NCI-H446 (cell line): ENCODE data around the gene CDK4.

Source experiments
- DNase-seq, 2 experiments: peaks; one replicate each; lab custom pipeline; 2025; lab: John Stamatoyannopoulos, UW

CDK4 gene

DNA sequence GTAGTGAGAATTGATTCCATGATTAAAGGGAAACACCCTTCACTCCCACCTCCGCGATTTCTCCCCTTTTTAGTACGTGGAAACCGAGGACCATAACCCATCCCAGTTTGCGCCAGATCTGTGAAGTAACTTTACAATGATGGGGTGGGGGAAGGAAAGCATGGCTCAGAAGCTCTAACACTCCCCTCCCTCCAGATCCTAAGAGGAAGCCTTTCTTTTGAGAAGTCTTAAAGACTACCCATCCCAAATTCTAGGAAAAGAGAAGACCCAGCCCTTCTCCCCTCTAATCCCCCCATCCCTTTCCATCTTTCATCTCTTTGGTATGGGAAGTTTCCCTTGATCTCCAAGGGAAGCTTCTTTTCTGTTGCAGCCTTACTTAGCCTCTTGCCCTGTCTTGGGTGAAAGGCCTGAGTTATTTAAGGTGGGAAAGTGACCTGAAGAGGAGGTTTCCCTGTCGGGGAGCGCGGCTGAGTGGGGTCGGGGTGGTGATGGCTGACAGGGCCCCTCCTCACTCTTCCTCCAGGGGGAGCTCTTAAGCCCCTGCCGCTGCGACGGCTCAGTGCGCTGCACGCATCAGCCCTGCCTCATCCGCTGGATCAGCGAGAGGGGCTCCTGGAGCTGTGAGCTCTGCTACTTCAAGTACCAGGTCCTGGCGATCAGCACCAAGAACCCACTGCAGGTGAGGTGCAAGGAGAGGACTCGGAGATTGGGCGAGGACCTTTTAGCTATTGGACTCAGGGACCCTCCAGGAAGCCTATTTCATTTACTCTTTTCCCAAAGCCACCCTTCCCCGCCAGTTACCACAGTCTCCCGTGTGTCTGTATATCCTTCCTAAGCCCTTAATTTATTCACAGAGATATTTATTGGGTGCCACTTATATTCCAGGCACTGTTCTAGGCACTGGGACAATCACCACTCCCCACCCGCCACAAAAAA lies 4.6 kb upstream of the CDK4 start:
- DNase-seq = no peak

DNA sequence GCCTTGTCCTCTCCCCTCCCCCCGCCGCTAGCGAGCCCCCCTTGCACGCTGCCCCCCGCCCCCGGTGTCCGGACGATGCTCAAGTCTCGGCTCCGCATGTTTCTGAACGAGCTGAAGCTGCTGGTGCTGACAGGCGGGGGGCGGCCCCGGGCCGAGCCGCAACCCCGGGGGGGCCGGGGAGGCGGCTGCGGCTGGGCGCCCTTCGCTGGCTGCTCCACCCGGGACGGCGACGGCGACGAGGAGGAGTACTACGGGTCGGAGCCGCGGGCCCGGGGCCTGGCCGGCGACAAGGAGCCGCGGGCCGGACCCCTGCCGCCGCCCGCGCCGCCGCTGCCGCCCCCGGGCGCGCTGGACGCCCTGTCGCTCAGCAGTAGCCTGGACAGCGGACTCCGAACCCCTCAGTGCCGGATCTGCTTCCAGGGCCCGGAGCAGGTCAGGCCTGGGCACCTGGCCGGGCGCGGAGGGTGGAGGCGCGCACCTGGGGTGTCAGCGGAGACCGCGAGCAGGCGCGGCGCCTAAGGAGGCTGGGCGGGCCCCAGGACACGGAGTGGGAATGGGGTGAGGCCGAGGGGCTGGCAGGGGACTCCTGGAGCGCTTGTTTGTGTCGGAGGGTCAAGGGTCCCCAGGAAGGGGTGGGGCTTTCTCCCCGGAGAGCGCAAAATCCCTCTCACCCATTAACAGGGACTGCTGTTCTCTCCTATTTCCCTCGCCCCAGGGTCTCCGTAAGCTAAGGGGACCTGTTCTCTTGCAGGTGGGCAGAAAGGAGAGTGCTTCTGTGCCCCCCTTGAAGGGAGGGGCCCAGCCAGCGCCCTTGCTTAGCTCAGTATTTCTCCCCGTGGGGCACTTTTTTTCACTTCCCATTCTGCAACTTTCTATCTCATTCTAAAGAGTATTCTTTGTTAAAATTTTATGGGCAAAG lies 3.6 kb upstream of the CDK4 start:
- DNase-seq = no peak

DNA sequence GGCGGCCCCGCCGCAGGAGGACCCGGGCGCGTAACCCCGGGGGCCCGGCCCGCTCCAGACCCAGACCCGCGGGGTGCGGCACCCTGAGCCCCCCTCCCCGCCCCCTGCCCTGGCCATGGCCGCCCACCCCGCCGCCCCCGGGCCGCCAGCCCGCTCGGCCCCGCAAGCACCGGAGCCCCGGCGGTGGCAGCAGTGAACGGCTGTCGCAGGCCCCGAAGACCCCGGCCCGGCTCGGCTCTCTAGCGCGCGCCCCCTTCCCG lies 3.0 kb upstream of the CDK4 start:
- DNase-seq = no peak

GRCh38 chr12:57754411-57755193 lies 2.5 kb upstream of the CDK4 start, which contains the start of gene MARCHF9:
Gene MARCHF9 (plus strand): TSS chr12:57755103. CDS start chr12:57755529, 426 bp downstream.
- DNase-seq = peak in 1 of 2 experiments; percentile 52

GRCh38 chr12:57753756-57754337 lies 1.7 kb upstream of the CDK4 start:
- DNase-seq = no peak

DNA sequence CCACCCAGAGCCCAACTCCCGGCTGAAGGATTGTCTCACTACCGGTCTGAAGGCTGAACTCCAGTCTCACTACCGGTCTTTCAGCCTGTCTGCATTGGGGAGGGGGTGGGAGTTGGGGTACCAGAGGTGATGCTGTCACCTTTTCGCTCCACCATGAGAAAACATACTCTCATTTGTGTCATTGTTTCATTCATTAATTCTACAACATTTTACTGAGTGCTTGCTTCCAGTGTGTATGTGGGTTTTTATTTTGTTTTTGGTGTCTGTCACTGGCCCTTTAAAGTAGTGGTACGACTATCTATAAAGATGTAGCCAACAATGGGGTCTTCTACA lies 524 bp upstream of the CDK4 start:
- no peak for DNase-seq

DNA sequence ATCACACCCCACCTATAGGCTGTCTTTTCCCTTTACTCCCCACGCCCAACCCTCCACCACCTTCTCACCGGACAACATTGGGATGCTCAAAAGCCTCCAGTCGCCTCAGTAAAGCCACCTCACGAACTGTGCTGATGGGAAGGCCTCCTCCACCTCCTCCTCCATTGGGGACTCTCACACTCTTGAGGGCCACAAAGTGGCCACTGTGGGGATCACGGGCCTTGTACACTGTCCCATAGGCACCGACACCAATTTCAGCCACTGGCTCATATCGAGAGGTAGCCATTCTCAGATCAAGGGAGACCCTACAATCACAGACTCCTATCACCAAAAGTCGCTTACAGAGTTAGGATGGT lies 700 bp downstream of the CDK4 start:
- DNase-seq = no peak

DNA sequence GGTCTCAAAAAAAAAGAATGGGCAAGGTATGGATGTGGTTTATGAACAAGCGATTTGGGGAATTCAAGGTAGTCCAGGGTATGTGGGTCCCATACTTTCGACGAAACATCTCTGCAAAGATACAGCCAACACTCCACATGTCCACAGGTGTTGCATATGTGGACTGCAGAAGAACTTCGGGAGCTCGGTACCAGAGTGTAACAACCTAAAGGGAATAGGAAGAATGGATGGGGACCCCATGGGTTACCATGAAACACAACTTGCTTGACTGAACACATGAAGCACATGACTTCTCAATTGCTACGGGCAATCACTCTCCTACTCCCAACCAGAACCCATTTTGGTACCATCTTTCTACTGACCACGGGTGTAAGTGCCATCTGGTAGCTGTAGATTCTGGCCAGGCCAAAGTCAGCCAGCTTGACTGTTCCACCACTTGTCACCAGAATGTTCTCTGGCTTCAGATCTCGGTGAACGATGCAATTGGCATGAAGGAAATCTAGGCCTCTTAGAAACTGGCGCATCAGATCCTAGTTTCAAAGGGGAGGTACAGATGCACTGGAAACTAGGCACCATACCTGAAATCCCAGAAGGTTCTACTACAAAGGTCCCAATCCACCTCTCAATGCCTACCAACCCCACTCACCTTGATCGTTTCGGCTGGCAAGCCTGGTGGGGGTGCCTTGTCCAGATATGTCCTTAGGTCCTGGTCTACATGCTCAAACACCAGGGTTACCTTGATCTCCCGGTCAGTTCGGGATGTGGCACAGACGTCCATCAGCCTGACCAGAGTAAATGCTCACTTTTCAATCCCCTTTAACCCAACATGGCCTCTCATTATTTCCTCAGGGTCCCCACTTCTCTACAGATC lies 1.3 kb downstream of the CDK4 start:
- DNase-seq = no peak

- DNase-seq = no peak
Measured at GRCh38 chr12:57749061-57749460, 3.0 kb downstream of the CDK4 start.

DNA sequence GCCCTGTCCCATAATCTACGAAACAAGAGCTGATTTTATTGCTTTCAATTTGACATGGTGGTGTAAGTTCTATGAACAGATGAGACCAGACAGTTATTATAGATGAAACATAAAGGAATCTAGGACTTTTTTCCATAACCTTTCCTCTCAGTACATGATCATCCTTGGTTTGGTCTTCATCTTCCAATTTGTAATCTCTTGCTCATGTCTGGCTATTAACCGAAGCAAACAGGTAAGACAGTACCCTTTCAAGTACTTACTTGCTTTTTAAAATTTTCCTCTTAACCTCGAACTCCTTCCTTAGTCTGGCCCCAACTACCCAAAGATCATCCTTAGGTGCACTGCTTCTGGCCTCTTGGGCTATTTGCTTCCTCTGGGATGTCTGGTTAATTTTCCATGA lies 6.1 kb downstream of the CDK4 start:
- DNase-seq = no peak

GRCh38 chr12:57745485-57745881 lies 6.6 kb downstream of the CDK4 start:
- no peak for DNase-seq

GRCh38 chr12:57744777-57745484 lies 7.2 kb downstream of the CDK4 start, which contains the start of gene TSPAN31:
Gene TSPAN31 (plus strand): TSS chr12:57745039. CDS start chr12:57745155, 116 bp downstream.
- peak; percentile 96 to 97 for DNase-seq

- DNase-seq = peak; percentile 86 to 89
Measured at GRCh38 chr12:57744194-57744776, 7.8 kb downstream of the CDK4 start.

DNA sequence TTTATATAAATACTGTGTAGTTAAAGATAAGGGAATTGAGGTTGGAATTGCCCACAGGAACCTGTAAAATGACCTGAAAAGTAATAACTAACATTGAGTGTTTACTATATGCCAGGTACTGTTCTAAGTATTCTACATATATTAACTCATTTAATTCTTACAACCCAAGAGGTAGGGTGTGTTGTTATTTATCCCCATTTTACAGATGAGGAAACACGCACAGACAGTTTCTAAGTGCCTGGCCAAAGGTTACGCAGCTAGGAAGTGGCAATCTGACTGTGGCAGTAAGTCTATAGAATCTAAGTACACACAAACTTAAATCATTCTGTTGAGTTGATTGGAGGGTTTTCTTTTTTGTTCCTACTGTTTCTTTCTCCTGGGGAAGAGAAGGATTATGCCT lies 8.3 kb downstream of the CDK4 start:
- DNase-seq = no peak

DNA sequence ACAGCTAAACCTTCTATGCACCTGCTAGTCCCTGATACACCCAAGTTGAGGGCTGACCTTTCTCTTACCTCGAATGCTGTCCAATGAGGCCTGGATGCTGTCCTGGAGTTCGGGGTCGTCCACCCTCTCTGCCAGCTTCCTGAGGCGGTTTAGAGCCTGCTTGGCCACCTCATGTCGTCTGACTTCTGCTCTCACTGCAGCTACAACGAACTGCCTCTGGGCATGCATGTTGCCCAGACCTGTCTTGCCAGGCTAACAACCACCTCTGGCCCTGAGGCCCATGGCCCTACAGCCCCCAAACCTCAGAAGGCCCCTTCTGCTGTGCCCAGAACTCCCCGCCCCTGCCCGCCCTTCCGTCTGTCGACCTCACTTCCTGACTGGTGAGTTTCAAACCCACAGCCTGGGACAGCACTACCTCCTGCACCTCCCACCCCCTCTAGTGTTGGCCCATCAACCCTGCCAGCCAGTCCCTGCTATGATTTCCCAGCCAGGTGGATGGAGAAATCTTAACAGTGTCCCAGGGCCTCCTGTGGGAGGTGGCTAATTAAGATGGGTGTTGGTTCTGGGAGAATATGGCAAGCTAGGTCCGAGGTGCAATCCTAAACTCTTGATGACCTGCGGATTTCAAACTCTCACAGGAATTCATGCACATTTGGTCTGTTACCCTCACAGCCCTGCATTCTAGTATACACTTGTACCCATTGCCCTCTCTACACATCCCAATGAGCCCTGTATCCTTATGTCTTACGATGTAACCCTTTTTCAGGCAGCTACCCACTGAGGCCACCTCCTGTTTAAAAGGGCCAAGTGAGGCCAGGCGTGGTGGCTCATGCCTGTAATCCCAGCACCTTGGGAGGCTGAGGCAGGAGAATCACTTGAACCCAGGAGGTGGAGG lies 10.0 kb downstream of the CDK4 start:
- no peak for DNase-seq

DNA sequence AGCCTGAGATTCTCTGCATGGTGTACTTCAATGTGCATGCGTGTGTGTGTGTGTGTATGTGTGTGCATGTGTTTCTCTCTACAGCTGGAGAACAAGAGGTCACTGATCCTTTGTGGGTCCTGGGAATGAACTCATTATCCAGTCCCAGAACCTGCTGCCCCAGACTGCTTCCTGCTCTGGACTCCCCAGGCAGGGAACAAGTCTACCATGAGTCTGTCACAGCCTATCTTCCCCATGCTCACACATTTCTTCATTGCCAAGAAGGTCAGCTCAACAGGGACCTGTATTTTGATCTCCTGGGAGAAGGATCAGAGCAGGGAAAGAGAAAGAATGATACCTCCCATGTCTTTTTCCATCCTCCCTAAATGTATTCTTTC lies 10.7 kb downstream of the CDK4 start:
- DNase-seq = no peak

- DNase-seq = no peak
Measured at GRCh38 chr12:57740656-57741412, 11.3 kb downstream of the CDK4 start.

- DNase-seq = no peak
Measured at GRCh38 chr12:57739914-57740538, 12.1 kb downstream of the CDK4 start.
